Cardiac fibroblast (primary cell): ENCODE results near the gene ALG8.
"Not testable (repeated sequence)": the region's sequence is repeated elsewhere in the genome, so short reads cannot be mapped to it uniquely, and the experiment has no call there.

ENCODE experiments used
- DNase-seq, 2 donors: peaks; one replicate each; pipeline versions ENCODE4 v3.0.0 to v3.0.0-alpha.2; 2010; ENCODE audit warnings: low read depth in 2 of 2
- H3K4me3 ChIP-seq, 2 donors: replicated peaks in 1 of 2; 1 replicate in 1 of 2; 2 replicates in 1 of 2; pipeline ENCODE4 v1.5.1; 2011; ENCODE audit warnings: low read depth in 2 of 2, low read length in 2 of 2, mild to moderate bottlenecking in 2 of 2, moderate library complexity in 1 of 2
- TF ChIP-seq, protein P1 (sequence below): IDR thresholded peaks from one replicate; pipeline ENCODE4 v1.5.1; 2011; ENCODE audit warnings: low read depth, mild to moderate bottlenecking, low read length, inconsistent platforms

ALG8 gene

DNA sequence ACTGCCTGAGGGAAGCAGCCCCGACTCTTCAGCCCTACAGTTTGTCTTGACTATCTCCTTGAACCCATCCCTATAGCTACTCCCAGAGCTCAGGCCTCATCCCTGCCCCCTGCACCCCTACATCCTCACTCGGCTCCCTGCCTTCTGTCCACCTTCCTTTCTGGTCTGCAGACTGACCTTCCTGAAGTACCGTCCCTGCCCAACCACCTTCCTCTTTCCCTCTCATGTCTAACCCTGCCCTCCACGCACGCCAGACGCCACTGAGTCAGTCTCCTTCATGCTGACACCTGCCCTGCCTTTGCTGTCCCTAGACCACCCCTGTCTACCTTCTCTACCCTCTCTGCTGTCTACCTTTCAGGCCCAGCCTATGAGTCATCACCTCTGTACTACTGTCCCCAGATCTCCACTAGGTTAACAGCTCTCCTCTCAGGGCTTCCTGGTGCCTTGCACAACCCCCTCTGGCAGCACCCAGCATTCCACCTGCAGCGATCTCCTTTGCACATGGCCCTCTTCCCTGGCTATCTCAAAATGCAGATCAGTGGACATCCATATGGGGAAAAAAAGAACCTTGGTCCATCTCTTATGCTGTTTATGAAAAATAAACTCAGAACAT, 40.1 kb upstream of the ALG8 start:
- H3K4me3 ChIP-seq, result no peak overlapping the region
- DNase-seq, result no peak
- TF ChIP-seq, protein P1, sequence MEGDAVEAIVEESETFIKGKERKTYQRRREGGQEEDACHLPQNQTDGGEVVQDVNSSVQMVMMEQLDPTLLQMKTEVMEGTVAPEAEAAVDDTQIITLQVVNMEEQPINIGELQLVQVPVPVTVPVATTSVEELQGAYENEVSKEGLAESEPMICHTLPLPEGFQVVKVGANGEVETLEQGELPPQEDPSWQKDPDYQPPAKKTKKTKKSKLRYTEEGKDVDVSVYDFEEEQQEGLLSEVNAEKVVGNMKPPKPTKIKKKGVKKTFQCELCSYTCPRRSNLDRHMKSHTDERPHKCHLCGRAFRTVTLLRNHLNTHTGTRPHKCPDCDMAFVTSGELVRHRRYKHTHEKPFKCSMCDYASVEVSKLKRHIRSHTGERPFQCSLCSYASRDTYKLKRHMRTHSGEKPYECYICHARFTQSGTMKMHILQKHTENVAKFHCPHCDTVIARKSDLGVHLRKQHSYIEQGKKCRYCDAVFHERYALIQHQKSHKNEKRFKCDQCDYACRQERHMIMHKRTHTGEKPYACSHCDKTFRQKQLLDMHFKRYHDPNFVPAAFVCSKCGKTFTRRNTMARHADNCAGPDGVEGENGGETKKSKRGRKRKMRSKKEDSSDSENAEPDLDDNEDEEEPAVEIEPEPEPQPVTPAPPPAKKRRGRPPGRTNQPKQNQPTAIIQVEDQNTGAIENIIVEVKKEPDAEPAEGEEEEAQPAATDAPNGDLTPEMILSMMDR, result no peak

DNA sequence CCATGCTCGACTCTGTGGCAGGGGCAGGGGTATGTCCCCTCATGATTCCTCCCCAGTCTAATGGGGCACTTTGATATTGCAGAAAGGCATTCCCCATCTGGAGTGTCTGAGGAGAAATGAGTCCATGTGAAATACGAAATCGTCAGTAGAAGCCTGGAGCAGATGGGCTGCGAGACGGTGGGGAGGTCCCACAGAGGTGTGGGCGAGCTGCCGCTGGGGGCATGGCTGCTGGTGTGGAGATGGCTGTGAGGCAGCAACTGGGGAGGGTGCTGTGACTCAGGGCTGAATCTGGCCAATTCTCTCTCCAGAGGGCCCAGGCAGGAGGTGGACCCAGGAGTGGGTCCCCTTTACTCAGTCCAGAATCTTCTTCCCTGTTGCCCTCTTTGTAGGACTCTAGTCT, 37.8 kb upstream of the ALG8 start:
- no peak for DNase-seq
- TF ChIP-seq, protein P1, result no peak
- no peak overlapping the region for H3K4me3 ChIP-seq

DNA sequence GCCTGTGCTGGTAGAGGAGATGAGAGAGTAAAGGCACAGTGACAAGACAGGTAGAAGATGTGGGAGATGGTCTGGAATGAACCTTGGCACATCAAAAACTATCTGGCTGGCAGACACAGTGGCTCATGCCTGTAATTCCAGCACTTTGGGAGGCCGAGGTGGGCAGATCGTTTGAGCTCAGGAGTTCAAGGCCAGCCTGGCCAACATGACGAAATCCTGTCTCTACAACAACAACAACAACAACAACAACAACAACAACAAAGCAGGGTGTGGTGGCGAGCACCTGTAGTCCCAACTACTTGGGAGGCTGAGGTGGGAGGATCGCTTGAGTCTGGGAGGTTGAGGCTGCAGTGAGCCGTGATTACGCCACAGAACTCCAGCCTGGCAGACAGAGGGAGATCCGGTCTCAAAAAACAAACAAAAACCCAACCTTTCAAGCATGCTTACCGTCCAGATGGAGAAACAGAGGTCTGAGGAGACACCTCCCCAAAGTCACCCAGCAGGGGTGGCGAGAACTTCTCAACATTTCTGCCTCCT, 37.2 kb upstream of the ALG8 start:
- TF ChIP-seq, protein P1, result no peak
- DNase-seq, result no peak
- no peak overlapping the region for H3K4me3 ChIP-seq

DNA sequence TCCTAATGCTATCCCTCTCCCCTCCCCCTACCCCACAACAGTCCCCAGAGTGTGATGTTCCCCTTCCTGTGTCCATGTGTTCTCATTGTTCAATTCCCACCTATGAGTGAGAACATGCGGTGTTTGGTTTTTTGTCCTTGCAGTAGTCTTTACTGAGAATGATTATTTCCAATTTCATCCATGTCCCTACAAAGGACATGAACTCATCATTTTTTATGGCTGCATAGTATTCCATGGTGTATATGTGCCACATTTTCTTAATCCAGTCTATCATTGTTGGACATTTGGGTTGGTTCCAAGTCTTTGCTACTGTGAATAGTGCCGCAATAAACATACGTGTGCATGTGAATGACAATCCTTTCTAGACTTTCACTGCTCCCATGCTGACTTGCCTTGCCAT, 36.4 kb upstream of the ALG8 start:
- not testable (repeated sequence) for H3K4me3 ChIP-seq, DNase-seq

DNA sequence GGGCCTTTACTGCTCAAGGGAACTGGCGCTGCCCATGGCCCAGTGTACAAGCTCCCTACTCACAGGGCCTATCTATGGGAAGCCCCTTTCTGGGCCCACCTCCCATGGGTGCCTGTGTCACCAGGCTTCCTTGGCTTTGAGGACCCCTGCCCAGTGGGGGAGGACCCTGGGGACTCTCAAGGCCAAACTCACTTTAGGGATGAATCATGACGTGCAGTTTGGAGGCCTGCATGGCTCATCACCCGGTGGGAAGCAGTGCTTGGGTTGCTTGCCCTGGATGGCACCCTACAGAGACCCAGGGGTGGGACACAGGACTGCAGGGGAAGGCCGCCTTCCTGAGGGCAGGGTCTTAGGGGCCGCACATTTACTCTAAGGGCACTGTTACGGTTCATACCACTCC, 32.5 kb upstream of the ALG8 start:
- no peak for DNase-seq
- TF ChIP-seq, protein P1, result no peak
- H3K4me3 ChIP-seq, result no peak overlapping the region

DNA sequence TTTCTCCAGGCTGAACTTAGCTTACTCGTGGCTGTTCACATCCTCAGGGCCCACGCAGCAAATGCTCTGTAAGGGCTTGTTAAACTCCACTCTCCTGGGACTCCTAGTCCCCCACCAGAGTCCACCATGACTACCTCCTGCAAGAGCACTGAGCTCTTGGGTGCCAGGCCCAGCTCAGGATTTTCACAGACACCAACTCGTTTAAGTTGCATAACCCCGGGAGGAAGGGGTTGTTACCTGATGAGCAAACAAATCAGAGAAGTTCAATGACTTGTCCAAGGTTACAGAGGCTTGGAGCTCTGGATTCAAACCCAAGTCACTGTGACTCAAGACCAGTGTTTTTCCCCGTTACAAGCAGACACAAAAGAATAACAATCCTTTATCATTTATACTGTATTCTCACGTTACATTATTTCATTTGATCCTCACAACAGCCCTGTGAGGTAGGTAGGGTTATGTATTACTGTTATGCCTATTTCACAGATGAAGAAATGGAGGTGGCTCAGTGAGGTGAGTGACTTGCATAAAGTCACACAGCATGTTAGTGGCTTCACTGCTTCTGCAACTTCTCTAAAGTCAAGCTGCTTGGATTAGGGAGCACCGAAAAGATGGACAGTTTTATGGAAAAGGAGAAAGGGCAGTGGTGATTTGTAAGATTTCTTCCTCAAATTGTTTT, 31.6 kb upstream of the ALG8 start:
- peak in 1 of 2 donors; percentile 29 for DNase-seq
- TF ChIP-seq, protein P1, result no peak
- no peak overlapping the region for H3K4me3 ChIP-seq

DNA sequence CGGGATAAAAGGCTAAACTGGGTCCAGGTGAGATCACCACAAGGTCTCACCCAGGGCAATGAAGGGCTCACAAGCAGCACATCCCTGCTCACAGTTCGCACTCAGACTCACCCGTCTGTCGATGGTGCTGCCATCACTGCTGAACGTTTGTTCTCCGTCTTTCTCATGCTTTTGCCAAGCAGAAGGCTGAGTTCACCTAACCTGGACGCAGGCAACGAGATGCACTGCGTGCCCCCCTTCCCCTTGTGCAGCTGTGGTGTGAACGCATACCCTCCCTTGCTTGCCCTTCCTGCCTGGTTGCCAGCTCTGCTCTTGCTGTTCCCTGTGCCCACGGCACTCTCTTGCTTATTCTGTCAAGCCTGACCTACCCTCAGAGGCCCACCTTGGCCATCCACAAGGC, 31.0 kb upstream of the ALG8 start:
- TF ChIP-seq, protein P1, result no peak
- no peak for DNase-seq
- H3K4me3 ChIP-seq, result no peak overlapping the region
